HUDEP-2 (cell line): ENCODE data around the gene XPNPEP3.

Experiments
- DNase-seq, 76 experiments: peaks; one replicate each; lab custom pipeline; 2025; ENCODE audit not compliant: unreplicated experiment in 76 of 76; lab: John Stamatoyannopoulos, UW

Gene XPNPEP3

DNA sequence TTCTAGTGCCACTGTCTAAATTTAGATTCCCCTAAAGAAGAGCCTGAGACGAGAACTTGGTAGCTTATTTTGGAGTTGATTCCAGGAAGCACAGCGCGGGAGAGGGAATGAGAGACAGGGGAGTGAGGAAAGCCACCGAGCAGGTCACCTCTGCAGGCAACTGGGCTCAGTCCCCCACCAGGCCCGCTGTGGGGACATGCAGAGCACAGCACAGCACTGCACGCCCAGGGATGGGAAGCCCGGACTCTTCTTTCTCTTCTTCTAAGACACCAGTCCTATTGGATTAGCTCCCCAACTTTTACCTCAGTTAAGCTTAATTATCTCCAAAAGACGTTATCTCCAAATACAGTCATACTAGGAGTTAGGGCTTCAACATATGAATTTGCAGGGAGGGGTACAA, 122.9 kb downstream of the XPNPEP3 start:
- no peak for DNase-seq
